ENCODE results near the gene CERCAM. TPM values are rescaled to one million over a fixed set of nuclear protein-coding genes. Genes with fewer than 3 reads are reported as not detected.

The CERCAM gene
- polyA plus RNA-seq, 1 donor, result 19.9 TPM

- Histone ChIP-seq H3K4me3 (ENCODE audit: low read length) (peak overlapping the region; percentile 63), H3K9me3 (ENCODE audit: control insufficient read depth, low read depth, low read length) (peaks cover 3% of the 10 kb centered on the region), H3K27ac (ENCODE audit: low read length) (peak overlapping the region; percentile 52), H3K4me1 (ENCODE audit: control insufficient read depth, insufficient read depth, low read length) (peaks cover 4% of the 10 kb centered on the region), H3K36me3 (ENCODE audit: control insufficient read depth, insufficient read depth, low read length) (peaks cover 15% of the 10 kb centered on the region), H3K27me3 (ENCODE audit: control insufficient read depth, insufficient read depth, low read length) (no peaks in the 10 kb centered on the region)
- WGBS (ENCODE audit: insufficient coverage, low lambda C conversion rate), result no CpG with 5 or more reads among the region's 48 CpGs
- peak; percentile 33 to 66 for DNase-seq
Observed at GRCh38 chr9:128456613-128457061, 36.0 kb downstream of the CERCAM start.

- no CpG with 5 or more reads among the region's 14 CpGs for WGBS (ENCODE audit: insufficient coverage, low lambda C conversion rate)
- no peaks in the 10 kb centered on the region for H3K27me3 ChIP-seq (ENCODE audit: control insufficient read depth, insufficient read depth, low read length)
- H3K9me3 ChIP-seq (ENCODE audit: control insufficient read depth, low read depth, low read length), result peaks cover 3% of the 10 kb centered on the region
- H3K27ac ChIP-seq (ENCODE audit: low read length), result no peak overlapping the region
- H3K4me3 ChIP-seq (ENCODE audit: low read length), result peak overlapping the region; percentile 63
- DNase-seq, result no peak
- peaks cover 4% of the 10 kb centered on the region for H3K4me1 ChIP-seq (ENCODE audit: control insufficient read depth, insufficient read depth, low read length)
- H3K36me3 ChIP-seq (ENCODE audit: control insufficient read depth, insufficient read depth, low read length), result peaks cover 18% of the 10 kb centered on the region
Observed at GRCh38 chr9:128457207-128457606, 36.5 kb downstream of the CERCAM start.

- DNase-seq, result no peak
- Histone ChIP-seq H3K27me3 (ENCODE audit: control insufficient read depth, insufficient read depth, low read length) (no peaks in the 10 kb centered on the region), H3K36me3 (ENCODE audit: control insufficient read depth, insufficient read depth, low read length) (peaks cover 29% of the 10 kb centered on the region), H3K4me1 (ENCODE audit: control insufficient read depth, insufficient read depth, low read length) (peaks cover 4% of the 10 kb centered on the region), H3K27ac (ENCODE audit: low read length) (no peak overlapping the region), H3K4me3 (ENCODE audit: low read length) (no peak overlapping the region), H3K9me3 (ENCODE audit: control insufficient read depth, low read depth, low read length) (peaks cover 3% of the 10 kb centered on the region)
- 100% methylated on average over 1 of the region's 3 CpGs for WGBS (ENCODE audit: insufficient coverage, low lambda C conversion rate)
Observed at GRCh38 chr9:128459011-128459410, 38.4 kb downstream of the CERCAM start.

- 100% methylated on average over 2 of the region's 7 CpGs for WGBS (ENCODE audit: insufficient coverage, low lambda C conversion rate)
- H3K27me3 ChIP-seq (ENCODE audit: control insufficient read depth, insufficient read depth, low read length), result no peaks in the 10 kb centered on the region
- no peaks in the 10 kb centered on the region for H3K9me3 ChIP-seq (ENCODE audit: control insufficient read depth, low read depth, low read length)
- peaks cover 30% of the 10 kb centered on the region for H3K36me3 ChIP-seq (ENCODE audit: control insufficient read depth, insufficient read depth, low read length)
- no peak overlapping the region for H3K27ac ChIP-seq (ENCODE audit: low read length)
- no peak for DNase-seq
- H3K4me3 ChIP-seq (ENCODE audit: low read length), result no peak overlapping the region
- H3K4me1 ChIP-seq (ENCODE audit: control insufficient read depth, insufficient read depth, low read length), result no peaks in the 10 kb centered on the region
Observed at GRCh38 chr9:128469070-128469469, 48.4 kb downstream of the CERCAM start.

GRCh38 chr9:128470560-128470959 lies 49.9 kb downstream of the CERCAM start:
- H3K9me3 ChIP-seq (ENCODE audit: control insufficient read depth, low read depth, low read length), result no peaks in the 10 kb centered on the region
- no peak overlapping the region for H3K27ac ChIP-seq (ENCODE audit: low read length)
- no peaks in the 10 kb centered on the region for H3K27me3 ChIP-seq (ENCODE audit: control insufficient read depth, insufficient read depth, low read length)
- DNase-seq, result no peak
- no CpG with 5 or more reads among the region's 5 CpGs for WGBS (ENCODE audit: insufficient coverage, low lambda C conversion rate)
- peaks cover 26% of the 10 kb centered on the region for H3K36me3 ChIP-seq (ENCODE audit: control insufficient read depth, insufficient read depth, low read length)
- no peak overlapping the region for H3K4me3 ChIP-seq (ENCODE audit: low read length)
- H3K4me1 ChIP-seq (ENCODE audit: control insufficient read depth, insufficient read depth, low read length), result no peaks in the 10 kb centered on the region

GRCh38 chr9:128473104-128473503 lies 52.4 kb downstream of the CERCAM start:
- WGBS (ENCODE audit: insufficient coverage, low lambda C conversion rate), result no CpG with 5 or more reads among the region's 5 CpGs
- Histone ChIP-seq H3K27ac (ENCODE audit: low read length) (no peak overlapping the region), H3K36me3 (ENCODE audit: control insufficient read depth, insufficient read depth, low read length) (peaks cover 29% of the 10 kb centered on the region), H3K4me3 (ENCODE audit: low read length) (no peak overlapping the region), H3K4me1 (ENCODE audit: control insufficient read depth, insufficient read depth, low read length) (no peaks in the 10 kb centered on the region), H3K27me3 (ENCODE audit: control insufficient read depth, insufficient read depth, low read length) (no peaks in the 10 kb centered on the region), H3K9me3 (ENCODE audit: control insufficient read depth, low read depth, low read length) (no peaks in the 10 kb centered on the region)
- no peak for DNase-seq

- no peak overlapping the region for H3K4me3 ChIP-seq (ENCODE audit: low read length)
Observed at GRCh38 chr9:128475867-128476266, 55.2 kb downstream of the CERCAM start.

GRCh38 chr9:128479262-128479661 lies 58.6 kb downstream of the CERCAM start:
- DNase-seq, result no peak
- no peaks in the 10 kb centered on the region for H3K4me1 ChIP-seq (ENCODE audit: control insufficient read depth, insufficient read depth, low read length)
- no peaks in the 10 kb centered on the region for H3K27me3 ChIP-seq (ENCODE audit: control insufficient read depth, insufficient read depth, low read length)
- H3K9me3 ChIP-seq (ENCODE audit: control insufficient read depth, low read depth, low read length), result no peaks in the 10 kb centered on the region
- H3K36me3 ChIP-seq (ENCODE audit: control insufficient read depth, insufficient read depth, low read length), result peaks cover 45% of the 10 kb centered on the region
- WGBS (ENCODE audit: insufficient coverage, low lambda C conversion rate), result no CpG with 5 or more reads among the region's 1 CpG
- H3K27ac ChIP-seq (ENCODE audit: low read length), result no peak overlapping the region
- H3K4me3 ChIP-seq (ENCODE audit: low read length), result no peak overlapping the region

More at GRCh38 chr9:128475867-128476266, 55.2 kb downstream of the CERCAM start:
- DNase-seq, result no peak
- Histone ChIP-seq H3K27me3 (ENCODE audit: control insufficient read depth, insufficient read depth, low read length) (no peaks in the 10 kb centered on the region), H3K9me3 (ENCODE audit: control insufficient read depth, low read depth, low read length) (no peaks in the 10 kb centered on the region), H3K36me3 (ENCODE audit: control insufficient read depth, insufficient read depth, low read length) (peaks cover 38% of the 10 kb centered on the region), H3K27ac (ENCODE audit: low read length) (no peak overlapping the region), H3K4me1 (ENCODE audit: control insufficient read depth, insufficient read depth, low read length) (no peaks in the 10 kb centered on the region)
- 70% methylated on average over 2 of the region's 7 CpGs for WGBS (ENCODE audit: insufficient coverage, low lambda C conversion rate)

- H3K27me3 ChIP-seq (ENCODE audit: control insufficient read depth, insufficient read depth, low read length), result no peaks in the 10 kb centered on the region
- no peak for DNase-seq
- H3K4me1 ChIP-seq (ENCODE audit: control insufficient read depth, insufficient read depth, low read length), result no peaks in the 10 kb centered on the region
- no CpG with 5 or more reads among the region's 10 CpGs for WGBS (ENCODE audit: insufficient coverage, low lambda C conversion rate)
- H3K4me3 ChIP-seq (ENCODE audit: low read length), result no peak overlapping the region
- H3K9me3 ChIP-seq (ENCODE audit: control insufficient read depth, low read depth, low read length), result no peaks in the 10 kb centered on the region
- H3K36me3 ChIP-seq (ENCODE audit: control insufficient read depth, insufficient read depth, low read length), result peaks cover 53% of the 10 kb centered on the region
- no peak overlapping the region for H3K27ac ChIP-seq (ENCODE audit: low read length)
Observed at GRCh38 chr9:128481561-128481960, 60.9 kb downstream of the CERCAM start.

- Histone ChIP-seq H3K27ac (ENCODE audit: low read length) (no peak overlapping the region), H3K36me3 (ENCODE audit: control insufficient read depth, insufficient read depth, low read length) (peaks cover 55% of the 10 kb centered on the region), H3K4me3 (ENCODE audit: low read length) (no peak overlapping the region), H3K9me3 (ENCODE audit: control insufficient read depth, low read depth, low read length) (no peaks in the 10 kb centered on the region), H3K4me1 (ENCODE audit: control insufficient read depth, insufficient read depth, low read length) (no peaks in the 10 kb centered on the region), H3K27me3 (ENCODE audit: control insufficient read depth, insufficient read depth, low read length) (no peaks in the 10 kb centered on the region)
- DNase-seq, result no peak
- 100% methylated on average over 2 of the region's 7 CpGs for whole genome bisulfite sequencing (ENCODE audit: insufficient coverage, low lambda C conversion rate)
Observed at GRCh38 chr9:128482186-128482585, 61.5 kb downstream of the CERCAM start.

GRCh38 chr9:128484686-128485413 lies 64.2 kb downstream of the CERCAM start:
- 80% methylated on average over 2 of the region's 17 CpGs for WGBS (ENCODE audit: insufficient coverage, low lambda C conversion rate)
- no peak for DNase-seq
- H3K36me3 ChIP-seq (ENCODE audit: control insufficient read depth, insufficient read depth, low read length), result peaks cover 46% of the 10 kb centered on the region

More at GRCh38 chr9:128484686-128485413, 64.2 kb downstream of the CERCAM start:
- H3K27ac ChIP-seq (ENCODE audit: low read length), result no peak overlapping the region
- no peak overlapping the region for H3K4me3 ChIP-seq (ENCODE audit: low read length)
- no peaks in the 10 kb centered on the region for H3K9me3 ChIP-seq (ENCODE audit: control insufficient read depth, low read depth, low read length)
- H3K27me3 ChIP-seq (ENCODE audit: control insufficient read depth, insufficient read depth, low read length), result no peaks in the 10 kb centered on the region
- no peaks in the 10 kb centered on the region for H3K4me1 ChIP-seq (ENCODE audit: control insufficient read depth, insufficient read depth, low read length)
